GM19240 (cell line): Measurements from ENCODE around the gene UNC93B1.
"Not testable (repeated sequence)": the region's sequence is repeated elsewhere in the genome, so short reads cannot be mapped to it uniquely, and the experiment has no call there.

Experiments used
- DNase-seq: peaks from one replicate; pipeline ENCODE4 v3.0.0; 2011; ENCODE audit warnings: low spot score; ENCODE audit not compliant: insufficient read length

UNC93B1 gene

GRCh38 chr11:67943406-67943805, 60.5 kb downstream of the UNC93B1 start:
- DNase-seq = not testable (repeated sequence)
